ENCODE measurements around the gene KDM1B. TPM values are rescaled to one million over a fixed set of nuclear protein-coding genes. Genes with fewer than 3 reads are reported as not detected.

Gene KDM1B
- polyA plus RNA-seq, 1 of the 3 experiments (the other 2 are of a cell fraction): 9.4 TPM

DNA sequence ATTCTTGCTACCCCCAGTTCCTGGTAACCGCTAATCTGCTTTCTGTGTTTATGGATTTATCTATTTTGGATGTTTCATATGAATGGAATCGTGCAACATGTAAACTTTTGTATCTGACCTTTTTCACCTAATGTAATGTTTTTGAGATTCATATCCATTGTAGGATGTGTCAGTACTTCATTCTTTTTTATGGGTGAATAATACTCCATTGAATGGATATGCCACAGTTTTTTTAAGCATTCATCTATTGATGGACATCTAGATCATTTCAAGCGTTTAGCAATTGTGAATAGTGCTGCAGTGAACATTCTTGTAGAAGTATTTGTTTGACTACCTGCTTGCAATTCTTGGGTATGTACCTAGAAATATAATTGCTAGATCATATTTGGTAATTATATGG is 13.0 kb downstream of the KDM1B start:
- Histone ChIP-seq H3K9ac (no peak overlapping the region), H3K9me2 (no peaks in the 10 kb centered on the region), H4K20me1 (ENCODE audit: insufficient read depth) (no peaks in the 10 kb centered on the region), H3K79me2 (ENCODE audit: insufficient read depth) (no peaks in the 10 kb centered on the region), H3K9me3 (no peaks in the 10 kb centered on the region), H2AFZ (ENCODE audit: low read depth) (no peak overlapping the region), H3K27ac (ENCODE audit: low read depth in 2 of 2, low read length in 1 of 2) (no peak overlapping the region), H3K4me1 (ENCODE audit: control insufficient read depth in 1 of 2, insufficient read depth in 2 of 2, low read depth in 1 of 2, low read length in 1 of 2) (no peaks in the 10 kb centered on the region), H3K27me3 (ENCODE audit: insufficient read depth) (no peaks in the 10 kb centered on the region), H3F3A (replicated peaks; ENCODE audit: insufficient read depth) (no peaks in the 10 kb centered on the region), H3K36me3 (replicated peaks in 1 of 2; ENCODE audit: control insufficient read depth in 1 of 2, insufficient read depth in 2 of 2, low read length in 1 of 2) (peaks cover 15 to 25% of the 10 kb centered on the region in 2 experiments), H3K4me2 (no peak overlapping the region), H3K4me3 (ENCODE audit: low read depth in 2 of 2, low read length in 1 of 2) (no peak overlapping the region)
- CTCF ChIA-PET: no interaction called here
- 91% methylated on average over 3 of the region's 3 CpGs for whole genome bisulfite sequencing (ENCODE audit: low lambda C conversion rate)
- POLR2A ChIA-PET: no interaction called here
- no peak for DNase-seq
- TF ChIP-seq YY1 (IDR thresholded peaks at IDR 0.05; ENCODE audit: low read depth) (no peak), RFX5 (IDR thresholded peaks at IDR 0.05; ENCODE audit: low read length) (no peak), ELF1 (IDR thresholded peaks at IDR 0.05) (no peak), RXRA (IDR thresholded peaks at IDR 0.05; ENCODE audit: borderline replicate concordance, low read depth) (no peak), MEF2A (IDR thresholded peaks at IDR 0.05; ENCODE audit: borderline replicate concordance, low read depth) (no peak), CHD2 (IDR thresholded peaks at IDR 0.05; ENCODE audit: low read length, partially characterized antibody) (no peak), TCF12 (IDR thresholded peaks at IDR 0.05) (no peak), TEAD4 (IDR thresholded peaks at IDR 0.05; ENCODE audit: borderline replicate concordance, insufficient read depth) (no peak), RAD21 (IDR thresholded peaks at IDR 0.05; ENCODE audit: low read length) (no peak), TAF1 (IDR thresholded peaks at IDR 0.05; ENCODE audit: borderline replicate concordance, low read depth, low read length) (no peak), JUND (IDR thresholded peaks at IDR 0.05) (no peak), EP300 (IDR thresholded peaks at IDR 0.05; ENCODE audit: borderline replicate concordance in 1 of 2, low read depth in 1 of 2, low read length in 1 of 2) (no peak), NFIC (IDR thresholded peaks at IDR 0.05; ENCODE audit: borderline replicate concordance) (no peak), FOXM1 (IDR thresholded peaks at IDR 0.05; ENCODE audit: low read depth) (no peak), GATA2 (CRISPR knock-in tag; IDR thresholded peaks at IDR 0.05) (no peak)
- TF ChIP-seq, protein P1, sequence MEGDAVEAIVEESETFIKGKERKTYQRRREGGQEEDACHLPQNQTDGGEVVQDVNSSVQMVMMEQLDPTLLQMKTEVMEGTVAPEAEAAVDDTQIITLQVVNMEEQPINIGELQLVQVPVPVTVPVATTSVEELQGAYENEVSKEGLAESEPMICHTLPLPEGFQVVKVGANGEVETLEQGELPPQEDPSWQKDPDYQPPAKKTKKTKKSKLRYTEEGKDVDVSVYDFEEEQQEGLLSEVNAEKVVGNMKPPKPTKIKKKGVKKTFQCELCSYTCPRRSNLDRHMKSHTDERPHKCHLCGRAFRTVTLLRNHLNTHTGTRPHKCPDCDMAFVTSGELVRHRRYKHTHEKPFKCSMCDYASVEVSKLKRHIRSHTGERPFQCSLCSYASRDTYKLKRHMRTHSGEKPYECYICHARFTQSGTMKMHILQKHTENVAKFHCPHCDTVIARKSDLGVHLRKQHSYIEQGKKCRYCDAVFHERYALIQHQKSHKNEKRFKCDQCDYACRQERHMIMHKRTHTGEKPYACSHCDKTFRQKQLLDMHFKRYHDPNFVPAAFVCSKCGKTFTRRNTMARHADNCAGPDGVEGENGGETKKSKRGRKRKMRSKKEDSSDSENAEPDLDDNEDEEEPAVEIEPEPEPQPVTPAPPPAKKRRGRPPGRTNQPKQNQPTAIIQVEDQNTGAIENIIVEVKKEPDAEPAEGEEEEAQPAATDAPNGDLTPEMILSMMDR (IDR thresholded peaks at IDR 0.05): no peak
- TF ChIP-seq, protein P2, sequence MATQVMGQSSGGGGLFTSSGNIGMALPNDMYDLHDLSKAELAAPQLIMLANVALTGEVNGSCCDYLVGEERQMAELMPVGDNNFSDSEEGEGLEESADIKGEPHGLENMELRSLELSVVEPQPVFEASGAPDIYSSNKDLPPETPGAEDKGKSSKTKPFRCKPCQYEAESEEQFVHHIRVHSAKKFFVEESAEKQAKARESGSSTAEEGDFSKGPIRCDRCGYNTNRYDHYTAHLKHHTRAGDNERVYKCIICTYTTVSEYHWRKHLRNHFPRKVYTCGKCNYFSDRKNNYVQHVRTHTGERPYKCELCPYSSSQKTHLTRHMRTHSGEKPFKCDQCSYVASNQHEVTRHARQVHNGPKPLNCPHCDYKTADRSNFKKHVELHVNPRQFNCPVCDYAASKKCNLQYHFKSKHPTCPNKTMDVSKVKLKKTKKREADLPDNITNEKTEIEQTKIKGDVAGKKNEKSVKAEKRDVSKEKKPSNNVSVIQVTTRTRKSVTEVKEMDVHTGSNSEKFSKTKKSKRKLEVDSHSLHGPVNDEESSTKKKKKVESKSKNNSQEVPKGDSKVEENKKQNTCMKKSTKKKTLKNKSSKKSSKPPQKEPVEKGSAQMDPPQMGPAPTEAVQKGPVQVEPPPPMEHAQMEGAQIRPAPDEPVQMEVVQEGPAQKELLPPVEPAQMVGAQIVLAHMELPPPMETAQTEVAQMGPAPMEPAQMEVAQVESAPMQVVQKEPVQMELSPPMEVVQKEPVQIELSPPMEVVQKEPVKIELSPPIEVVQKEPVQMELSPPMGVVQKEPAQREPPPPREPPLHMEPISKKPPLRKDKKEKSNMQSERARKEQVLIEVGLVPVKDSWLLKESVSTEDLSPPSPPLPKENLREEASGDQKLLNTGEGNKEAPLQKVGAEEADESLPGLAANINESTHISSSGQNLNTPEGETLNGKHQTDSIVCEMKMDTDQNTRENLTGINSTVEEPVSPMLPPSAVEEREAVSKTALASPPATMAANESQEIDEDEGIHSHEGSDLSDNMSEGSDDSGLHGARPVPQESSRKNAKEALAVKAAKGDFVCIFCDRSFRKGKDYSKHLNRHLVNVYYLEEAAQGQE (IDR thresholded peaks at IDR 0.05; ENCODE audit: low read depth, low read length): no peak

All from SK-N-SH (cell line).